A549 (cell line): Measurements from ENCODE around the gene SIRPD.

Experiments used
- BHLHE40 ChIP-seq: IDR thresholded peaks from 2 replicates; pipeline ENCODE4 v1.6.1; 2012; ENCODE audit warnings: low read depth, low read length, inconsistent platforms
- CTCF ChIP-seq: fragments of >200 bp; sonication (Bioruptor Twin); formaldehyde crosslinking; IDR thresholded peaks from 3 replicates; pipeline ENCODE4 v1.5.1; 2016
- FOSL2 ChIP-seq, 2 experiments: fragments of 450-650 bp in 1 of 2; fragments of >200 bp in 1 of 2; sonication (Bioruptor Twin) in 1 of 2; formaldehyde crosslinking; IDR thresholded peaks; 2 replicates each; pipeline versions ENCODE4 v1.5.0 to v1.6.1; 2016 to 2020; ENCODE audit warnings: mild to moderate bottlenecking in 1 of 2, moderate library complexity in 1 of 2
- HDAC2 ChIP-seq: fragments of 200-600 bp; sonication (generic); IDR thresholded peaks from 2 replicates; pipeline ENCODE4 v1.6.1; 2016
- JUN ChIP-seq, 2 experiments: fragments of >200 bp; sonication (Bioruptor Twin); formaldehyde crosslinking; IDR thresholded peaks; 2 replicates in 1 of 2; 3 replicates in 1 of 2; pipeline ENCODE4 v1.6.1; 2016 to 2017
- MAX ChIP-seq: IDR thresholded peaks from 2 replicates; pipeline ENCODE4 v1.6.1; 2012
- NPAS2 ChIP-seq: fragments of 250-450 bp; sonication (Bioruptor Pico); IDR thresholded peaks from 2 replicates; pipeline ENCODE4 v1.8.0; 2022; ENCODE audit warnings: mild to moderate bottlenecking, moderate library complexity, borderline replicate concordance
- PHF8 ChIP-seq: fragments of 200-600 bp; sonication (generic); IDR thresholded peaks from 2 replicates; pipeline ENCODE4 v1.6.1; 2016; ENCODE audit warnings: low read depth, mild to moderate bottlenecking, antibody characterized with exemption, moderate library complexity, borderline replicate concordance
- POLR2A ChIP-seq: IDR thresholded peaks from 2 replicates; pipeline ENCODE4 v1.6.1; 2012; ENCODE audit warnings: mild to moderate bottlenecking, low read length
- RAD21 ChIP-seq, 2 experiments: fragments of >200 bp in 1 of 2; sonication (Bioruptor Twin) in 1 of 2; formaldehyde crosslinking in 1 of 2; IDR thresholded peaks in 1 of 2; conservative IDR thresholded peaks in 1 of 2; 2 replicates in 1 of 2; 3 replicates in 1 of 2; pipeline ENCODE4 v1.6.1; 2012 to 2018; ENCODE audit warnings: inconsistent platforms in 1 of 2
- RCOR1 ChIP-seq: fragments of 150-350 bp; IDR thresholded peaks from 2 replicates; pipeline ENCODE4 v1.6.1; 2014; ENCODE audit warnings: antibody characterized with exemption, low read length, low read depth
- RFX5 ChIP-seq: fragments of 450-650 bp; IDR thresholded peaks from 2 replicates; pipeline ENCODE4 v1.7.1; 2014; ENCODE audit warnings: antibody characterized with exemption, mild to moderate bottlenecking, moderate library complexity
- USF2 ChIP-seq: fragments of 450-650 bp; IDR thresholded peaks from 2 replicates; pipeline ENCODE4 v1.6.1; 2014; ENCODE audit warnings: antibody characterized with exemption
- ZNF302 ChIP-seq: fragments of 250-450 bp; sonication (Bioruptor Pico); IDR thresholded peaks from 2 replicates; pipeline ENCODE4 v1.9.0; 2021; ENCODE audit warnings: inconsistent platforms, mild to moderate bottlenecking, moderate library complexity

GRCh38 chr20:1503564-1504227, 53.8 kb downstream of the SIRPD start:
- TF ChIP-seq CTCF (peak; percentile 100), NPAS2 (CRISPR knock-in tag) (no peak), BHLHE40 (no peak), JUN (IDR thresholded peaks at IDR 0.05) (no peak), RFX5 (no peak), PHF8 (no peak), ZNF302 (CRISPR knock-in tag) (no peak), HDAC2 (no peak), POLR2A (no peak), RAD21 (conservative IDR thresholded peaks at IDR 0.05 in 1 of 2, IDR thresholded peaks at IDR 0.05 in 1 of 2) (peak; percentile 98 to 99), MAX (peak; percentile 53; the same call in 1 of the 2 replicates), USF2 (no peak), RCOR1 (no peak), FOSL2 (IDR thresholded peaks at IDR 0.05) (no peak), FOSL2 (CRISPR knock-in tag; IDR thresholded peaks at IDR 0.05) (0 out of 2 replicates have a peak, but pooled peaks have one; percentile 24)
